DOHH2 (cell line): Measurements from ENCODE around the gene FAM221B.

Experiments used
- H3F3A ChIP-seq: fragments of 200-600 bp; sonication (generic), shearing (Covaris generic); 2 replicates; pipeline ENCODE4 v1.6.0; 2016; ENCODE audit warnings: antibody characterized with exemption, mild to moderate bottlenecking; ENCODE audit not compliant: control insufficient read depth, insufficient read depth
- H3K27ac ChIP-seq: fragments of 200-600 bp; sonication (generic); 2 replicates; pipeline ENCODE4 v1.5.1; 2014; ENCODE audit warnings: low read depth, mild to moderate bottlenecking, low read length, moderate library complexity
- H3K27me3 ChIP-seq: fragments of 200-600 bp; sonication (generic); 2 replicates; pipeline ENCODE4 v1.6.1; 2014; ENCODE audit warnings: mild to moderate bottlenecking, low read length, mixed read lengths; ENCODE audit not compliant: control insufficient read depth
- H3K36me3 ChIP-seq: fragments of 200-600 bp; sonication (generic); 2 replicates; pipeline ENCODE4 v1.6.1; 2014; ENCODE audit warnings: mild to moderate bottlenecking, low read length, moderate library complexity, mixed read lengths; ENCODE audit not compliant: control insufficient read depth
- H3K4me1 ChIP-seq: fragments of 200-600 bp; sonication (generic); 2 replicates; pipeline ENCODE4 v1.6.1; 2014; ENCODE audit warnings: mild to moderate bottlenecking, low read length, mixed read lengths; ENCODE audit not compliant: control insufficient read depth
- H3K4me2 ChIP-seq: fragments of 200-600 bp; sonication (generic); 2 replicates; pipeline ENCODE4 v1.6.0; 2014; ENCODE audit warnings: mild to moderate bottlenecking, low read length, moderate library complexity
- H3K4me3 ChIP-seq: fragments of 200-600 bp; sonication (generic); 2 replicates; pipeline ENCODE4 v1.5.1; 2014; ENCODE audit warnings: mild to moderate bottlenecking, low read length, mixed read lengths
- H3K79me2 ChIP-seq: fragments of 200-600 bp; sonication (generic); 2 replicates; pipeline ENCODE4 v1.6.1; 2014; ENCODE audit warnings: mild to moderate bottlenecking, low read length, mixed read lengths; ENCODE audit not compliant: control insufficient read depth
- H3K9me2 ChIP-seq: fragments of 200-600 bp; sonication (generic); replicated peaks from 2 replicates; pipeline ENCODE4 v1.6.1; 2014; ENCODE audit warnings: mild to moderate bottlenecking, low read length, mixed read lengths; ENCODE audit not compliant: control insufficient read depth
- H3K9me3 ChIP-seq: fragments of 200-600 bp; sonication (generic); 2 replicates; pipeline ENCODE4 v1.6.1; 2014; ENCODE audit warnings: antibody characterized with exemption, low read length, mixed read lengths; ENCODE audit not compliant: control insufficient read depth, insufficient read depth
- H4K20me1 ChIP-seq: fragments of 200-600 bp; sonication (generic); 2 replicates; pipeline ENCODE4 v1.6.0; 2014; ENCODE audit warnings: low read depth, mild to moderate bottlenecking, antibody characterized with exemption, low read length, moderate library complexity; ENCODE audit not compliant: control insufficient read depth, insufficient read depth
- CTCF ChIP-seq: fragments of 200-600 bp; sonication (generic); IDR thresholded peaks from one replicate; pipeline ENCODE4 v1.5.1; 2014; ENCODE audit warnings: antibody characterized with exemption, mild to moderate bottlenecking, low read depth, low read length; ENCODE audit not compliant: poor library complexity, severe bottlenecking
- EZH2phosphoT487 ChIP-seq: fragments of 200-600 bp; sonication (generic); IDR thresholded peaks from 2 replicates; pipeline ENCODE4 v1.6.1; 2017; ENCODE audit warnings: borderline replicate concordance, mild to moderate bottlenecking, antibody characterized with exemption, low read length, moderate library complexity, mixed read lengths

The FAM221B gene

GRCh38 chr9:35790025-35790384, 38.5 kb downstream of the FAM221B start:
- H3K4me3 ChIP-seq, result no peak overlapping the region

GRCh38 chr9:35789541-35789940, 39.0 kb downstream of the FAM221B start:
- no peaks in the 10 kb centered on the region for H3K36me3 ChIP-seq
- no peaks in the 10 kb centered on the region for H3K9me3 ChIP-seq
- H3K4me3 ChIP-seq, result no peak overlapping the region
- H3K27me3 ChIP-seq, result no peaks in the 10 kb centered on the region
- H3K4me2 ChIP-seq, result no peak overlapping the region
- H4K20me1 ChIP-seq, result no peaks in the 10 kb centered on the region
- no peaks in the 10 kb centered on the region for H3F3A ChIP-seq
- H3K79me2 ChIP-seq, result no peaks in the 10 kb centered on the region
- H3K27ac ChIP-seq, result no peak overlapping the region
- no peaks in the 10 kb centered on the region for H3K9me2 ChIP-seq
- no peaks in the 10 kb centered on the region for H3K4me1 ChIP-seq
- TF ChIP-seq EZH2phosphoT487 (no peak), CTCF (no peak)

More at GRCh38 chr9:35790025-35790384, 38.5 kb downstream of the FAM221B start:
- Histone ChIP-seq H3K36me3 (no peaks in the 10 kb centered on the region), H3K4me2 (no peak overlapping the region), H3K9me3 (no peaks in the 10 kb centered on the region), H4K20me1 (no peaks in the 10 kb centered on the region), H3K27ac (no peak overlapping the region), H3K4me1 (no peaks in the 10 kb centered on the region), H3K79me2 (no peaks in the 10 kb centered on the region), H3F3A (no peaks in the 10 kb centered on the region), H3K9me2 (no peaks in the 10 kb centered on the region), H3K27me3 (no peaks in the 10 kb centered on the region)
- TF ChIP-seq CTCF, result no peak
- TF ChIP-seq EZH2phosphoT487, result no peak

- Histone ChIP-seq H3K4me1 (no peaks in the 10 kb centered on the region), H3K27ac (no peak overlapping the region), H3K4me3 (no peak overlapping the region), H3K36me3 (no peaks in the 10 kb centered on the region), H3K79me2 (no peaks in the 10 kb centered on the region), H4K20me1 (no peaks in the 10 kb centered on the region), H3K4me2 (no peak overlapping the region), H3K9me2 (no peaks in the 10 kb centered on the region), H3K9me3 (no peaks in the 10 kb centered on the region), H3F3A (no peaks in the 10 kb centered on the region), H3K27me3 (no peaks in the 10 kb centered on the region)
- TF ChIP-seq CTCF, result no peak
- no peak for TF ChIP-seq EZH2phosphoT487
These were observed 45.1 kb downstream of the FAM221B start for GRCh38 chr9:35783418-35783817.

GRCh38 chr9:35781066-35781465, 47.5 kb downstream of the FAM221B start:
- Histone ChIP-seq H3K27ac (no peak overlapping the region), H3K79me2 (no peaks in the 10 kb centered on the region), H3K4me2 (no peak overlapping the region), H3K27me3 (no peaks in the 10 kb centered on the region), H3K4me1 (peaks cover 4% of the 10 kb centered on the region), H3F3A (no peaks in the 10 kb centered on the region), H4K20me1 (no peaks in the 10 kb centered on the region), H3K36me3 (no peaks in the 10 kb centered on the region), H3K9me3 (no peaks in the 10 kb centered on the region), H3K4me3 (no peak overlapping the region), H3K9me2 (no peaks in the 10 kb centered on the region)
- TF ChIP-seq EZH2phosphoT487, result no peak
- TF ChIP-seq CTCF, result no peak
